WTC11 (cell line): ENCODE data around the gene ZMIZ2. TPM values are rescaled to one million over a fixed set of nuclear protein-coding genes. Genes with fewer than 3 reads are reported as not detected.

Experiments used
- ATAC-seq: fragments of 200-7000 bp; cut with Tn5 transposase; 2 replicates; pipeline ENCODE4 v1.10.0; 2021; ENCODE audit warnings: mild to moderate bottlenecking, moderate library complexity
- CTCF ChIA-PET: fragments of 300-600 bp; sonication (Branson Sonifier 250); formaldehyde crosslinking; loops from one replicate; lab custom pipeline; 2021; ENCODE audit warnings: antibody characterized with exemption; lab: Charles Lee
- POLR2A ChIA-PET: fragments of 350-600 bp; sonication (Branson Sonifier 250); formaldehyde crosslinking; loops from one replicate; lab custom pipeline; 2021; ENCODE audit warnings: antibody characterized with exemption; lab: Charles Lee
- DNase-seq: peaks from one replicate; pipeline ENCODE4 v3.0.0; 2021; ENCODE audit warnings: low spot score
- H3K27ac Mint-ChIP-seq: 2 replicates; pipeline ENCODE4 v1.8.0; 2021; ENCODE audit warnings: mixed read lengths
- H3K27me3 Mint-ChIP-seq: 2 replicates; pipeline ENCODE4 v1.8.0; 2021; ENCODE audit warnings: low read depth, mild to moderate bottlenecking, moderate library complexity, mixed read lengths
- H3K36me3 Mint-ChIP-seq: 2 replicates; pipeline ENCODE4 v1.8.0; 2021; ENCODE audit warnings: mixed read lengths
- H3K4me1 Mint-ChIP-seq: 2 replicates; pipeline ENCODE4 v1.8.0; 2022; ENCODE audit warnings: mixed read lengths
- H3K4me3 Mint-ChIP-seq: 2 replicates; pipeline ENCODE4 v1.8.0; 2021; ENCODE audit warnings: mild to moderate bottlenecking, moderate library complexity, mixed read lengths
- H3K9me3 Mint-ChIP-seq: 2 replicates; pipeline ENCODE4 v1.8.0; 2021; ENCODE audit warnings: mixed read lengths
- ATF1 ChIP-seq: sonication (generic); formaldehyde crosslinking; IDR thresholded peaks from 2 replicates; pipeline ENCODE4 v1.8.1; 2023; ENCODE audit warnings: mild to moderate bottlenecking, moderate library complexity, missing genetic modification reagents
- ATF3 ChIP-seq: sonication (generic); formaldehyde crosslinking; conservative IDR thresholded peaks from 2 replicates; pipeline ENCODE4 v1.8.1; 2022; ENCODE audit warnings: mild to moderate bottlenecking, missing genetic modification reagents
- FOXJ3 ChIP-seq: sonication (generic); formaldehyde crosslinking; IDR thresholded peaks from 2 replicates; pipeline ENCODE4 v1.9.0; 2021; ENCODE audit warnings: missing genetic modification reagents, mild to moderate bottlenecking, borderline replicate concordance
- FOXK1 ChIP-seq: sonication (generic); formaldehyde crosslinking; IDR thresholded peaks from 2 replicates; pipeline ENCODE4 v1.8.0; 2022; ENCODE audit warnings: mild to moderate bottlenecking, moderate library complexity, missing genetic modification reagents
- FOXP1 ChIP-seq: sonication (generic); formaldehyde crosslinking; IDR thresholded peaks from 2 replicates; pipeline ENCODE4 v1.8.0; 2022; ENCODE audit warnings: missing genetic modification reagents, mild to moderate bottlenecking, moderate library complexity, borderline replicate concordance
- HMGA2 ChIP-seq: fragments of 250-450 bp; sonication (Bioruptor Pico); IDR thresholded peaks from 2 replicates; pipeline ENCODE4 v1.4.0; 2021; ENCODE audit warnings: mild to moderate bottlenecking, moderate library complexity
- HMGXB4 ChIP-seq: sonication (generic); formaldehyde crosslinking; IDR thresholded peaks from 2 replicates; pipeline ENCODE4 v1.8.1; 2023; ENCODE audit warnings: mild to moderate bottlenecking, moderate library complexity, missing genetic modification reagents
- MXD4 ChIP-seq: fragments of 250-450 bp; sonication (Bioruptor Pico); IDR thresholded peaks from 2 replicates; pipeline ENCODE4 v1.8.0; 2021; ENCODE audit warnings: mild to moderate bottlenecking, moderate library complexity, borderline replicate concordance
- NFATC4 ChIP-seq: fragments of 250-450 bp; sonication (Bioruptor Pico); IDR thresholded peaks from 2 replicates; pipeline ENCODE4 v1.9.0; 2021; ENCODE audit warnings: mild to moderate bottlenecking
- NFYB ChIP-seq: sonication (generic); formaldehyde crosslinking; conservative IDR thresholded peaks from 2 replicates; pipeline ENCODE4 v1.8.0; 2022; ENCODE audit warnings: low read depth, missing genetic modification reagents
- NR3C1 ChIP-seq: sonication (generic); formaldehyde crosslinking; conservative IDR thresholded peaks from 2 replicates; pipeline ENCODE4 v1.8.1; 2023; ENCODE audit warnings: low read depth, mild to moderate bottlenecking, missing genetic modification reagents
- PRDM15 ChIP-seq: sonication (generic); formaldehyde crosslinking; IDR thresholded peaks from 2 replicates; pipeline ENCODE4 v1.8.0; 2022; ENCODE audit warnings: missing genetic modification reagents
- PRRX2 ChIP-seq: fragments of 250-450 bp; sonication (Bioruptor Pico); IDR thresholded peaks from 2 replicates; pipeline ENCODE4 v1.8.0; 2021; ENCODE audit warnings: mild to moderate bottlenecking
- SMAD4 ChIP-seq: sonication (generic); formaldehyde crosslinking; IDR thresholded peaks from 2 replicates; pipeline ENCODE4 v1.8.0; 2022; ENCODE audit warnings: mild to moderate bottlenecking, missing genetic modification reagents
- TEAD4 ChIP-seq: sonication (generic); formaldehyde crosslinking; IDR thresholded peaks from 2 replicates; pipeline ENCODE4 v1.8.0; 2022; ENCODE audit warnings: mild to moderate bottlenecking, missing genetic modification reagents
- TP53 ChIP-seq: sonication (generic); formaldehyde crosslinking; IDR thresholded peaks from 2 replicates; pipeline ENCODE4 v1.8.1; 2023; ENCODE audit warnings: mild to moderate bottlenecking, missing genetic modification reagents
- ZNF532 ChIP-seq: fragments of 250-450 bp; sonication (Bioruptor Pico); IDR thresholded peaks from 2 replicates; pipeline ENCODE4 v1.9.0; 2021; ENCODE audit warnings: mild to moderate bottlenecking, borderline replicate concordance
- ZNF671 ChIP-seq: fragments of 250-450 bp; sonication (Bioruptor Pico); IDR thresholded peaks from 2 replicates; pipeline ENCODE4 v1.8.0; 2021; ENCODE audit warnings: mild to moderate bottlenecking
- total RNA-seq: library from RNA; stranded (reverse); gene quantifications from 3 replicates; pipeline ENCODE4 v1.2.3, GENCODE V29; 2021

Gene ZMIZ2
- total RNA-seq, 1 experiment from 2014 or later: 102 TPM

GRCh38 chr7:44764665-44765578 is 16.3 kb downstream of the ZMIZ2 start:
- DNase-seq (no peak), ATAC-seq (no peak)
- CTCF ChIA-PET: no interaction called here
- Mint-ChIP-seq H3K9me3 (no peaks in the 10 kb centered on the region), H3K27ac (no peak overlapping the region), H3K4me1 (peaks cover 22% of the 10 kb centered on the region)
- TF ChIP-seq HMGA2: no peak
- no peak for TF ChIP-seq TEAD4 (CRISPR knock-in tag)
- no peak for TF ChIP-seq MXD4 (CRISPR knock-in tag)
- no peak for TF ChIP-seq PRDM15 (CRISPR knock-in tag)
- TF ChIP-seq NFATC4 (CRISPR knock-in tag): no peak
- TF ChIP-seq ATF3: no peak
- TF ChIP-seq SMAD4: no peak
- no peak for TF ChIP-seq NFYB (CRISPR knock-in tag)
- TF ChIP-seq, all 79 proteins: peak for 0
- H3K36me3 Mint-ChIP-seq: peaks cover 63% of the 10 kb centered on the region
- H3K4me3 Mint-ChIP-seq: no peak overlapping the region
- POLR2A ChIA-PET: no interaction called here
- H3K27me3 Mint-ChIP-seq: no peaks in the 10 kb centered on the region

GRCh38 chr7:44765579-44766415 is 17.1 kb downstream of the ZMIZ2 start:
- DNase-seq: no peak
- CTCF ChIA-PET: no interaction called here
- peaks cover 22% of the 10 kb centered on the region for H3K4me1 Mint-ChIP-seq

GRCh38 chr7:44766416-44766801 is 17.8 kb downstream of the ZMIZ2 start:
- ChIA-PET CTCF (no interaction called here), POLR2A (no interaction called here)
- Mint-ChIP-seq H3K27ac (no peak overlapping the region), H3K4me3 (no peak overlapping the region), H3K36me3 (peaks cover 58% of the 10 kb centered on the region), H3K9me3 (no peaks in the 10 kb centered on the region), H3K27me3 (no peaks in the 10 kb centered on the region), H3K4me1 (peaks cover 22% of the 10 kb centered on the region)
- no peak for DNase-seq
- no peak for ATAC-seq
- TF ChIP-seq FOXJ3 (CRISPR knock-in tag) (no peak), ZNF532 (CRISPR knock-in tag) (no peak), FOXK1 (CRISPR knock-in tag) (no peak), NR3C1 (CRISPR knock-in tag) (no peak), SMAD4 (no peak)

More at GRCh38 chr7:44765579-44766415, 17.1 kb downstream of the ZMIZ2 start:
- Mint-ChIP-seq H3K27ac (no peak overlapping the region), H3K27me3 (no peaks in the 10 kb centered on the region), H3K9me3 (no peaks in the 10 kb centered on the region), H3K4me3 (no peak overlapping the region), H3K36me3 (peaks cover 58% of the 10 kb centered on the region)
- POLR2A ChIA-PET: no interaction called here
- TF ChIP-seq TP53 (CRISPR knock-in tag) (no peak), FOXP1 (no peak), ATF3 (no peak), PRRX2 (CRISPR knock-in tag) (no peak), HMGXB4 (CRISPR knock-in tag) (no peak), ATF1 (CRISPR knock-in tag) (no peak), ZNF671 (CRISPR knock-in tag) (no peak)
- ATAC-seq: no peak
